ENCODE measurements around the gene ZSCAN12.

DNA sequence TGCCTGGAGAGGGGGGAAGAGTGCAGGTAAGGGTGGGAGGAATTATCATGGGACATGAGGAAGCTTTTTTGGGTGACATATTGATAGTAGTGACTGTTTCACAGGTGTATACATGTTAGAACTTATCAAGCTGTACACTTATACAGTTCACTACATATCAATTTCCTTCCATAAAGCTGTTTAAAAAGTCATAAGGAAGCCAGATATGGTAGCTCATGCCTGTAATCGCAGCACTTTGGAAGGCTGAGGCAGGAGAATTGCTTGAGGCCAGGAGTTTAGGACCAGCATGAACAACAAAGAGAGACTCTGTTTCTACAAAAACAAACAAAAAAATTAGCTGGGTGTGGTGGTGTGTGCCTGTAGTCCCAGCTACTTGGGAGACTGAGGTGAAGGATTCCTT is 21.7 kb downstream of the ZSCAN12 start:
- no peak for TF ChIP-seq SP1 (IDR thresholded peaks at IDR 0.05)
- TF ChIP-seq SUZ12 (IDR thresholded peaks at IDR 0.05): no peak
- no peak for TF ChIP-seq TARDBP (IDR thresholded peaks at IDR 0.05)
- TF ChIP-seq BHLHE40 (IDR thresholded peaks at IDR 0.05; ENCODE audit: borderline replicate concordance): no peak
- no peak for TF ChIP-seq FOXK2 (IDR thresholded peaks at IDR 0.05)
- no peak for TF ChIP-seq FOXA1 (IDR thresholded peaks at IDR 0.05)
- TF ChIP-seq ZNF384 (IDR thresholded peaks at IDR 0.05): no peak
- TF ChIP-seq PKNOX1 (IDR thresholded peaks at IDR 0.05): no peak
- no peak for TF ChIP-seq L3MBTL2 (conservative IDR thresholded peaks at IDR 0.05)
